Lung (tissue), 12 donors: Measurements from ENCODE around the gene STK40. TPM values are rescaled to one million over a fixed set of nuclear protein-coding genes. Genes with fewer than 3 reads are reported as not detected.

Source experiments
- ATAC-seq: fragments of 200-7000 bp; cut with Tn5 transposase; one replicate; pipeline ENCODE4 v1.9.1; 2020; ENCODE audit warnings: moderate number of reproducible peaks; ENCODE audit not compliant: insufficient read depth, low FRiP score
- DNase-seq, 3 donors: peaks; one replicate each; pipeline ENCODE4 v3.0.0-alpha.2; 2013 to 2017
- H3K27ac ChIP-seq, 2 donors: one replicate each; pipeline ENCODE4 v1.5.1; 2013; ENCODE audit warnings: mild to moderate bottlenecking in 2 of 2, moderate library complexity in 2 of 2, control low read depth in 1 of 2, inconsistent platforms in 1 of 2, low read depth in 1 of 2, low read length in 1 of 2
- H3K27me3 ChIP-seq, 3 donors: one replicate each; pipeline ENCODE4 v1.5.1; 2013; ENCODE audit warnings: low read length in 2 of 3; ENCODE audit not compliant: control insufficient read depth in 3 of 3, insufficient read depth in 3 of 3
- H3K36me3 ChIP-seq, 4 donors: one replicate each; pipeline ENCODE4 v1.5.1; 2013; ENCODE audit warnings: low read length in 4 of 4, mild to moderate bottlenecking in 1 of 4, moderate library complexity in 1 of 4; ENCODE audit not compliant: control insufficient read depth in 4 of 4, insufficient read depth in 4 of 4
- H3K4me1 ChIP-seq, 5 donors: one replicate each; pipeline ENCODE4 v1.5.1; 2013; ENCODE audit warnings: low read length in 5 of 5, mild to moderate bottlenecking in 2 of 5, moderate library complexity in 1 of 5; ENCODE audit not compliant: control insufficient read depth in 5 of 5, insufficient read depth in 5 of 5
- H3K4me3 ChIP-seq: one replicate; pipeline ENCODE4 v1.5.1; 2013; ENCODE audit warnings: mild to moderate bottlenecking, control low read depth, moderate library complexity
- H3K9ac ChIP-seq, 2 donors: one replicate each; pipeline ENCODE4 v1.5.1; 2013; ENCODE audit warnings: low read length in 2 of 2, control low read depth in 1 of 2; ENCODE audit not compliant: insufficient read depth in 1 of 2
- H3K9me3 ChIP-seq, 4 donors: one replicate each; pipeline ENCODE4 v1.5.1; 2013; ENCODE audit warnings: low read length in 3 of 4, mild to moderate bottlenecking in 1 of 4, moderate library complexity in 1 of 4; ENCODE audit not compliant: control insufficient read depth in 4 of 4, insufficient read depth in 3 of 4
- WGBS, 2 donors: extraction: QIAGEN DNeasy Blood & Tissue Kit; methylation state at CpG; one replicate each; pipeline ENCODE4 v1.1.7; 2013; 5-methylcytosine and 5-hydroxymethylcytosine counted together
- polyA plus RNA-seq, 2 donors: library from polyadenylated mRNA; stranded (reverse); fragments of 200-250 nt; gene quantifications; one replicate each; pipeline ENCODE4 v1.2.1, GENCODE V29; 2013
- total RNA-seq, 2 donors: library from RNA; depleted of rRNA in 1 of 2; stranded (reverse); fragments of >200 nt in 1 of 2; gene quantifications; one replicate each; pipeline ENCODE4 v1.2.1, GENCODE V29; 2014 to 2021
- TF ChIP-seq, protein P1 (sequence below): IDR thresholded peaks from 2 replicates; pipeline ENCODE4 v1.5.1; 2012; ENCODE audit warnings: mild to moderate bottlenecking; ENCODE audit errors: control extremely low read depth, extremely low read depth
- donor health status: control.
- donor health status: control.
- donor health status: Bipolar disorder and iron deficiency.
- donor health status: healthy.
- donor health status: DM: yes; HTN: yes; CAD: no.

STK40 gene
- total and polyA plus RNA-seq, 4 donors: 25.4 to 82.9 (median 48.7) TPM

GRCh38 chr1:36383240-36383639 is 2.5 kb downstream of the STK40 start:
- ATAC-seq (no peak), DNase-seq (no peak)
- peaks cover 5 to 23% (median 21%) of the 10 kb centered on the region in 5 donors for H3K4me1 ChIP-seq
- WGBS, 2 donors: 73 to 81% methylated on average over 4 of the region's 4 CpGs
- H3K27me3 ChIP-seq: no peaks in the 10 kb centered on the region
- H3K9ac ChIP-seq: no peak overlapping the region
- TF ChIP-seq, protein P1, sequence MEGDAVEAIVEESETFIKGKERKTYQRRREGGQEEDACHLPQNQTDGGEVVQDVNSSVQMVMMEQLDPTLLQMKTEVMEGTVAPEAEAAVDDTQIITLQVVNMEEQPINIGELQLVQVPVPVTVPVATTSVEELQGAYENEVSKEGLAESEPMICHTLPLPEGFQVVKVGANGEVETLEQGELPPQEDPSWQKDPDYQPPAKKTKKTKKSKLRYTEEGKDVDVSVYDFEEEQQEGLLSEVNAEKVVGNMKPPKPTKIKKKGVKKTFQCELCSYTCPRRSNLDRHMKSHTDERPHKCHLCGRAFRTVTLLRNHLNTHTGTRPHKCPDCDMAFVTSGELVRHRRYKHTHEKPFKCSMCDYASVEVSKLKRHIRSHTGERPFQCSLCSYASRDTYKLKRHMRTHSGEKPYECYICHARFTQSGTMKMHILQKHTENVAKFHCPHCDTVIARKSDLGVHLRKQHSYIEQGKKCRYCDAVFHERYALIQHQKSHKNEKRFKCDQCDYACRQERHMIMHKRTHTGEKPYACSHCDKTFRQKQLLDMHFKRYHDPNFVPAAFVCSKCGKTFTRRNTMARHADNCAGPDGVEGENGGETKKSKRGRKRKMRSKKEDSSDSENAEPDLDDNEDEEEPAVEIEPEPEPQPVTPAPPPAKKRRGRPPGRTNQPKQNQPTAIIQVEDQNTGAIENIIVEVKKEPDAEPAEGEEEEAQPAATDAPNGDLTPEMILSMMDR: no peak
- peak overlapping the region in 1 of 2 donors; percentile 28 for H3K27ac ChIP-seq
- no peak overlapping the region for H3K4me3 ChIP-seq
- no peaks in the 10 kb centered on the region for H3K9me3 ChIP-seq
- no peaks in the 10 kb centered on the region for H3K36me3 ChIP-seq

GRCh38 chr1:36382669-36383068 is 3.1 kb downstream of the STK40 start:
- DNase-seq (no peak), ATAC-seq (no peak)
- Histone ChIP-seq H3K9ac (no peak overlapping the region), H3K9me3 (no peaks in the 10 kb centered on the region), H3K4me1 (peaks cover 5 to 25% (median 19%) of the 10 kb centered on the region in 5 donors), H3K36me3 (no peaks in the 10 kb centered on the region), H3K27ac (no peak overlapping the region), H3K4me3 (no peak overlapping the region), H3K27me3 (no peaks in the 10 kb centered on the region)
- 85 to 90% methylated on average over 4 of the region's 4 CpGs for WGBS, 2 donors
- TF ChIP-seq, protein P1: no peak

GRCh38 chr1:36382231-36382630 is 3.5 kb downstream of the STK40 start:
- Histone ChIP-seq H3K27ac (no peak overlapping the region), H3K9me3 (no peaks in the 10 kb centered on the region), H3K4me3 (no peak overlapping the region), H3K9ac (no peak overlapping the region), H3K36me3 (no peaks in the 10 kb centered on the region), H3K27me3 (no peaks in the 10 kb centered on the region), H3K4me1 (peaks cover 5 to 27% (median 14%) of the 10 kb centered on the region in 5 donors)
- TF ChIP-seq, protein P1: no peak
- 95 to 98% methylated on average over 9 of the region's 9 CpGs for WGBS, 2 donors
- ATAC-seq: no peak
- DNase-seq: no peak

- ATAC-seq: no peak
Measured at GRCh38 chr1:36381405-36381804, 4.3 kb downstream of the STK40 start.

More at GRCh38 chr1:36381405-36381804, 4.3 kb downstream of the STK40 start:
- peak overlapping the region in 1 of 2 donors; percentile 6 for H3K27ac ChIP-seq
- no peaks in the 10 kb centered on the region for H3K27me3 ChIP-seq
- H3K4me3 ChIP-seq: no peak overlapping the region
- TF ChIP-seq, protein P1: no peak
- H3K4me1 ChIP-seq: peaks cover 5 to 22% (median 13%) of the 10 kb centered on the region in 5 donors
- H3K9ac ChIP-seq: no peak overlapping the region
- peaks cover 0 to under 1% (median 0%) of the 10 kb centered on the region in 4 donors for H3K36me3 ChIP-seq
- DNase-seq: no peak
- WGBS, 2 donors: 92 to 95% methylated on average over 5 of the region's 5 CpGs
- H3K9me3 ChIP-seq: no peaks in the 10 kb centered on the region
